NCI-H1092 (cell line): ENCODE measurements around the gene CFAP58.

Experiments
- DNase-seq: peaks from one replicate; lab custom pipeline; 2025; lab: John Stamatoyannopoulos, UW

The CFAP58 gene

DNA sequence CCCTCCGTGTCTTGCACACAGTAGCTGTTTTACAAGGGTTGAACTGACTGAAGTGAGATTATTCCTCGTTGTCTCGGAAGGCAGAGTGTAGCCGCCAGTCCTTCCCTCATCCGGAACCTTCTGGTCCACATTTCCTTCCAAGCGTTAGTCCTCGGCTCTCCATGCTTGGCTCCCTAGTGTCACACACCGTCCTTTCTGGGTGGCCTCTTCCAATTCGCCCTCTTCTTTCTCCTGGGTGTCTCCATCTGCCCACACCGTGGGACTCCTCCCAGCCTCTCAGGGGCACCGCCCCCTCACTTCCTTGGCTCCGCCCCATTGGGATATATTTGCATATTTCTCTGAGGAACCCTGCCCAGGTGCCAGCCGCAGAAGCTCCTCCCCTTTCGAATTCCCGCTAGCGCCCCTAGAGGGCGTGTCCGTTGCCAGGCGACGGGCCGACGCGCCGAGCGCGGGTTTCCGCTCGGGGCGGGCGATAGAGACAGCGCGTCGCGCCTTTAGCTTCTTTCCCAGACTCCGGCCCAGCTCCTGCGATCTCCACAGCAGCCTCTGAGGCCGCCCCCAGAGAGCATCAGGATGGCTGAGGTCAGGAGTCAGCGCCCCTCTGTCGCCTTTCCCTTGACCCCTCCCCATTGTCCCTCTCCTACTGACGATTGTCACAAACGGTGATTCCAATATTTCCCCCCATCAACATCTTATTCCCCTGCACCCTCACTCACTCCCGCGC lies at the start of gene CFAP58:
CFAP58 (plus strand) TSS at position 509 of the 724 bp plus-strand sequence; CDS start at position 574, 65 bp downstream.
- peak; percentile 89 for DNase-seq

- no peak for DNase-seq
Observed at GRCh38 chr10:104304356-104304745, 49.3 kb upstream of the CFAP58 start.

DNA sequence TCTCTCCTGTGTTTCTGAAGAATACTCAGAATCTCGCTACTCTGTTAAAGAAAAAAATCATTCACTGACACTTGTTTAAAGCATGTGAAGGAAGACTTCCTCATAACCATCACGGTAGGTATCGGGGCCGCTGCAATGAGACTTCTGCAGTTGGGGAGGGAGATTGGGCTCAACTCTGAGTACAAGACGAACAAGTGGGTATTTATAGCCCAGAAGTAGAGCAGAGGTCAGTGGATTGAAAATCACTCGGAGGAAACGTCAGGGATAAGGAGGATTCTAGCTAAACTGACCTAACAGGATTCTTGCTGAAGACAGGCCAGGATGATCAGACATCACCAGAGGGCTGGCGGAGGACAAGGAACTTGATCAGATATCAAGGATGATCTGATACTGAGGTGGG lies 48.7 kb upstream of the CFAP58 start:
- no peak for DNase-seq

- DNase-seq = no peak
Observed at GRCh38 chr10:104306897-104307296, 46.7 kb upstream of the CFAP58 start.

DNA sequence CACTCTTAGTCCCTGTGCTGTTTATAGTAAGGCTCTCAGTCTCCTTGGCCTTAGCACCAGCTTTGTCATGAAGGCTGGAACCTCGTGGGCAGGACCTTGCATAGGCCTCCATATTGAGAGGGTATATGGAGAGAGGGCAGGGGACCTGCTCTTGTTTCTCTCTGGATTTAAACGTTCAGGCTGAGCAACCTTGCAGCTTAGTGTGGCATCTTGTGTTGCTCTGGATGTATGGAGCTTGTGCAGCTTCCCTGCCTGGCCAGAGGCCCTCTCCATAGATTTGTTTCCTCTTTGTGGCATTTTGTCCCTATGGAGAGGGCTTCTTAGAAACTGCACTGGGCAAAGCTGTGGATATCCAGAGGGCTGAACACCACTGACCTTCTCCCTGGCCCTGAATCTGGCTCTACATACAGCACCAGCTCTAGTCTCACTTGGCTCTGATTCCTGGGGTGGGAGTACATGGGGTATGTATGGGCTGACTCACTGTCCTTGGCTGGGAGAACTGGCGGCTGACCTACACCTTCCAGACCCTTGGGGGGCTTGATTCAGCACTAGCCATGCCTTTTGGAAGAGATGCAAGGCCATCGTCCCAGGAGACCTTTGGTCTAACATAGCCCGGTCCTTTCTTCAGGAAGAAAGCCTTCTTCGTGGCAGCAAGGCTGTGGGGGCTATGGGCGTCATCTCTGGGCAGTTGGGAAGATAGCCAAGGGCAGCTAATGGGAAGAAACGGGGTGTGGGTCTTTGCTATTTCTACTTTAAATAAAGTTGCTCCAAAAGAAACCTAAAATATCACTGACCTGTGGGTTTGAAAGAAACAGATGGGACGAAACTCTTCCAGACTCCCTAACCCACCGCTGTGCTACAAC lies 45.8 kb upstream of the CFAP58 start:
- DNase-seq = no peak

DNA sequence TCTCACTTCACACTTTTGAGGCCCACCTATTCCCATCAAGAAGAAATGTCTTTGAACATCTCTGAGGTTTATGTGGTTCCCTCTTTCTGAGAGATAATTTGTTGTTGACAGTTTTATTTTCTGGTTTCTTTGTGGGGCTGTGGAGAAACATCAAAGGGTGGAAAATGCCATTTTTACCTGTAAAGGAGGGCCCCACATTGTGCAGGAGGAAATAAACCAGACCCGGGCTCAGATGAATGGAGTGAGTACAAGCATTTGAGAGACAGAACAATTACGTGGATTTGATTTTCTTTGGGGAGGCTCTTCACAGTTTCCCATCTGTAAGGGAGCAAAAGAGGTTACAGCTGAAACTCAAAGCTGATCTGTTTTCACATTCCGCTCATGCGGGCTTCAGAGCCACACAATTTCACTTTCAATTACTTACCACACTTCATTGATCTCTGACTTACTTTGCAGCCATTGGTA lies 45.2 kb upstream of the CFAP58 start:
- no peak for DNase-seq

DNA sequence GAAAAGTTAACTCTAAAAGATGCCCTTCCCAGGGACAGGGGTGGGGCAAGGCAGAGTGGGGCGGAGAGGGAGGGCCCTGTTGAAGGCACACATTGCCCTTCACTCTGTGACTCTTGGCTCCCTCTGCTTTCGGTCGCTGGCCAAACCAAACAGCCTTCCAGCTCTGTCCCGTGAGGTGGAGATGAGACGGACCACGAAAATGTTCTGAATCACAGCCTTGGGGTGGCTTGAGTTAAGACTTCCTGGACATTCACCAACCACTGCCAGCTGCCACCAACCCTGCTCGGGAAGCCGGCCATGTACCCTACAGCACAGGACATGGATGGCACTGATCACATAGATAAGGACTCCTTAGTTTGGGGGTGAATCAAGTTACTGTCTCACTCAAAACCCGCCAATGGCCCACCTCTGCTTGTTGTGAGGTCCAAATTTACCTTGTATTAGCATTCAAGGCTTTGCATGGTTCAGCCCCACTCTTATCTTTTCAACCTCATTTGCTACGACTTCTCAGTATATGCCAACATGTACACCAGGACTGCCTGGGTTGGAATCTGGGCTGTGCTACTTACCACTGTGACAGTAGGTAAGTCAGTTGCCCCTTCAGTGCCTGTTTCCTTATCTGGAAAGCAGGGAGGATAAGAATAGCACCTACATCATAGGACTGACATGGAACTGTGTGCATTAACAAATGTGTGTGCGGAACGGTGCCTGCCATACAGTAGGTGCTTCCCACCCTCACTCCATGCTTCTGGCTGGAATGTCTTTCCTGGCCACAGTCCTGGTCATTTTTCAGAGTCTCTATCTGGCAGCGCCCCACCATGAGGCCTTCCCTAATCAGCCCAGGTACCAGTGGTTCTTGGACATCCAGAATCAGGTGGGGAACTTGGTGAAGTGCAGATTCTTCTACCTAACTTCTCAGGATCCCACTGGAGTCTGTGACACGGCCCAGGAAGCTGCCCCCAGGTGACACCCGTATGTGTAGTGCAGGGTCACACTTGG lies 43.4 kb upstream of the CFAP58 start:
- no peak for DNase-seq

- no peak for DNase-seq
Observed at GRCh38 chr10:104311184-104311720, 42.4 kb upstream of the CFAP58 start.

GRCh38 chr10:104314591-104315485 lies 38.8 kb upstream of the CFAP58 start:
- DNase-seq = no peak

GRCh38 chr10:104315486-104315921 lies 38.1 kb upstream of the CFAP58 start:
- DNase-seq = no peak

- no peak for DNase-seq
Observed at GRCh38 chr10:104316321-104317099, 37.1 kb upstream of the CFAP58 start.

DNA sequence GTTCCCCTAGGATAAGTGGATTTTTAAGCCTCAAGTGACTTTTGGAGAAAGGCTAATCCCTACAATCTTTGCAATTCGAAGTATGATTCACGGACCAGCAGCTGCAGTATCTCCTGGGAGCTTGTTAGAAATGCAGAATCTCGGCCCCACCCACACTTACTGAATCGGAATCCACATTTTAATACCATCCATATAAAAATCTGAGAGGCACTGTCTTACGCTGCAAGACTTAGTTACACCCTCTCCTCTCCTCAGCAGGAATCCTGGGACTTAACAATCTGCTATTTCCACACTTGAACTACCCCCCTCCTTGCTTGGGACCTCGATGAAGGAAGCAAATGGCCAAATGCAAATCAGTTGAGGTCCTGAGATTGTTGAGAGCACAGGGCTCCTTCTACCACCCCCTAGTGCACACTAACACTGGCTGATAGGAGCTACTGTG lies 36.3 kb upstream of the CFAP58 start:
- no peak for DNase-seq

DNA sequence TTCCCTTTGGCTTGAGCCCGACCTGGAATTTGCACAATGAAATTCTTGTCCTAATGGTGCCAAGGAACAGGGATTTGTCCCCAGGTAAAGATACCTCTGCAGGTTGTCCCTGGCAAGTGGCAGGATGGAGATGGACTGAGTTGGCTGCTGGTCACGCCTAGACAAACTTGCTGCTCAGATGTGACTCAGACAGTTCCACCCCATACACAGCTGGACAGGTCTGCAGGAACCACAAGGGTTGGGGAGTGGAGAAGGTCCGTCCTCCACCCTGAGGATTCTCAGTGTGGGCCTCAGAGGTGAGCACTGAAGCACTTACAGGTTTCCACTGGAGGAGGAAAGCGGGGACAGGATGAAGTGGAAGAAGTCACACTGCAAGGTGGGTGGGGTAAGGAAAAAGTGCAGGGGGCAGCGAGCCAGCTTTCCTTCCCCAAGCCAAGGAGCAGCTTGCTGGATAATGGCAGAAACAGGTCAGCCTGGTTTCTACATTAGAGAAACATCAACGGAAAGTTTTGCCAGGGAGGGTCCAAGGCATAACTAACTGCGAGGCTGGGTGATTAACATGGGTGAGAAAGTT lies 35.8 kb upstream of the CFAP58 start:
- no peak for DNase-seq

GRCh38 chr10:104318326-104318725 lies 35.3 kb upstream of the CFAP58 start:
- DNase-seq = no peak

- no peak for DNase-seq
Observed at GRCh38 chr10:104318810-104319741, 34.6 kb upstream of the CFAP58 start.

GRCh38 chr10:104321226-104321625 lies 32.4 kb upstream of the CFAP58 start:
- no peak for DNase-seq

DNA sequence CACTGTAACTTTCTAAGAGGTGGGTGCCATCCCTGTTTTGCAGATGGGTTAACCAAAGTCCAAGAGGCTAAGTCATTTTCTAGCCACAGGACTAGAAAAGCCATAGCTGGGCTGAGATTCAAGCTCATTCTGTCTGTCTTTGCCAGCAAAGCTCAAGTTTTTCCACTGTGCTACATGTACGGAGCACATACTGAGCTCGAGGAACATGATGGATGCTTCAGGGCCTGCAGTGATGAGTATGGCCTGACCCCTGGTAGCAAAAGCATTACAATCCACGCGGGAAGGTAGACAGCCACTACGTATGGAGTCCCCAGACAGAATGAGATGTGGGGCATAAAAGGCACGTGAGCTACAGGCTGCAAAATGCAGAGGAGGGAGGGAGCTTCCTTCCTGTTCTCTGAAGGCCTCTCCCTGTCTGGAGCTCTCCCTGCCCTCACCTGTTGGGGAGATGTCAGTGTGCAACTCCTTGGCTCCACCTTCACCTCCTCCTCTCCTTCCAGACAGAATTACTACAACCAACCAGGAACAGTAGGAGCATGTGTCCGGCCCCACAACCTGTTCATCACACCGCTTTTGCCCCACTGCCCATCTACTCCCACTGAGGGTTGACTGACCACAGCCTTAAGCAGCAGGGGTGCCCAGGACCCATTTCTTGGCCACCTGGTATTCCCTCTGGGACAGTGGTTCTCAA lies 31.8 kb upstream of the CFAP58 start:
- no peak for DNase-seq

DNA sequence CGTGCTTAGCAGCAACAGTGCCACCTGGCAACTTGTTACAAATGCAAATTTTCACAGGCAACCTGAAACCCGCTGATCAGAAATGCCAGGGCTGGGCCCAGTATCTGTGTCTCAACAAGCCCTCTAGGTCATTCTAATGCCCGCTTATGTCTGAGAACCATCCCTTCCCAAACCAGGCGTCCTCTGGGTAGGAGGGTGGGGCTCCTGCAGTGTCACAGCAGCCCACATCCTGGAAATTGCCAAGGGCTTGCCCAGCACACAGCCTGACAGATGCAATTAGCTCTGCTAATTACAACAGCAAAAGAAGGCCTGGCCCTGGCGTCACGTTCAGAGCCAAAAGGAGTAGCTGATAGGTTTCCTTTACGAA lies 31.2 kb upstream of the CFAP58 start:
- no peak for DNase-seq
